HG03139 (cell line): ENCODE results near the gene THSD4.

Source experiments
- ATAC-seq: cut with Tn5 transposase; IDR thresholded peaks from one replicate; pipeline ENCODE4 v1.9.1; 2021; ENCODE audit not compliant: unreplicated experiment

THSD4 gene

GRCh38 chr15:71601038-71601834 lies 486.0 kb downstream of the THSD4 start:
- no peak for ATAC-seq

DNA sequence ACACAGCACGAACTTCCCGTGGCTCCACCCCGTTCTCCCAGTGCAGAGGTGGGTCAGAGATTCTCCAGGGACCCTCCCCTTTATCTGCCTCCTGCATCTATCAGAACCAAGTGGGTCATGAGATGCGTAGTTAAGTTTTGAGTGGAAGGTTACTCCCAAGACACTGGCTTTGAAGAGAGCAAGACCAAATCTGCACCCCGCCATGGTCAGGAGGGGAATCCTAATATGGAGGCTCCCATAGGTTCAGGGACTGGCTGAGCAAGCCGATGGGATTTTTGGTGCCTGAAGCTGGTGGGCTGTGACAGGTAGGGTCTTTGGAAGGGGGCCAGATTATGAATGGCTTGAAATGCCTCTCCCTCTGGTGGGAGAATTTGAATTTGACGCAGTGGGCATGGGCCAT lies 488.1 kb downstream of the THSD4 start:
- ATAC-seq: no peak

- no peak for ATAC-seq
These were observed 492.1 kb downstream of the THSD4 start for GRCh38 chr15:71607383-71607782.

GRCh38 chr15:71610728-71611552 lies 495.7 kb downstream of the THSD4 start:
- ATAC-seq: no peak

DNA sequence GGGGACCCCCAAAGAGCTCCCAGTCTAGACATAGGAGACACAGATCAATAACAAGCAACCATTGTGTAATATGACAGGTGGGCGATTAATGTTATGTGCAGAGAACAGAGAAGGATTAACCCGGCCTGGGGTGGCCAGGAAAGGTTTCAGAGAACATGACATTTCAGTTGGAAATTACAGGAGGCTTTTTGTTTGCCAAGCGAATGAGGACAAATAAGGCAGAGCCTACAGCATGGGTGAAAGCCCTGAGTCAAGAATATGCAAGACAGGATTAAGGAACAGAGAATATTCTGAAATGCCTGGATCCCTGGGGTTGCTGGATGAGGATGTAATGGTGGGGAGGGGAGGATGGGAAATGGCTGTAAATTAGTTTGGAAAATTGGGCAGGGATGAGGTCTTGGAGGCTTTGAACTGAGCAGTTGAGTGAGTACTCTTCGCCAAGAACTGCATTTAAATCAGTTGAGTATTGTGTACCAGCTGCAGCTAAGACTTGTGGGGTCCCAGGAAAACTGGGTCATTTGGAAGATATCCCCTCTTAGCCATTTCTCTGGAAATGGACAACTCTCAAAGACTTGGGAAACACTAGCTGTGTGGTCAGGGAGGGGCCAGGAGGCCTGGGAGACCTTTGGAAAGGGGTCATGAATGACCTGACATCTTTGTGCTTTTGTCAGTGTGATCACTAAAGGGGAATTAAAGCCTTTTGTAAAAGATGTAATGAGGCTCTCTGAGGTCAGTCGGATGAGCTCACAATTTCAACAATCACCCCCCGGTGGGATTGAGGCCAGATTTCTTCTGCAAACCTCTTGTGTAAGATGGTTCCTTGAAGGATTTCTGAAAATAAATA lies 496.5 kb downstream of the THSD4 start:
- no peak for ATAC-seq

DNA sequence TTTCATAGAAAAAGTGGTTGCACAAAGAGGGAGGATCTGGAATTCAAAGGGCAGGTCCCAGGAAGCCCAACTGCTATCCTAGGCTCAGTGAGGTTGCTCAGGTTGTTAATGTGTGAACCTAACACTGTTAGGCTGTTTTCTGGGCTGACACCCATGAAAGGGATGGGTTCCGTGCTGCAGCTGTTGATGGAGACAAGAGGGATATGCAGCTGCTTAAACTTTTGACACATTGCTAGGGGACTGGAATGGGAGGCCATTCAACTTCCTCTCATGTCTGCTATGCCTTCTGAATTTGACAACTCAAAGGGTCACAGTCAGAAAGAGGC lies 497.1 kb downstream of the THSD4 start:
- no peak for ATAC-seq

DNA sequence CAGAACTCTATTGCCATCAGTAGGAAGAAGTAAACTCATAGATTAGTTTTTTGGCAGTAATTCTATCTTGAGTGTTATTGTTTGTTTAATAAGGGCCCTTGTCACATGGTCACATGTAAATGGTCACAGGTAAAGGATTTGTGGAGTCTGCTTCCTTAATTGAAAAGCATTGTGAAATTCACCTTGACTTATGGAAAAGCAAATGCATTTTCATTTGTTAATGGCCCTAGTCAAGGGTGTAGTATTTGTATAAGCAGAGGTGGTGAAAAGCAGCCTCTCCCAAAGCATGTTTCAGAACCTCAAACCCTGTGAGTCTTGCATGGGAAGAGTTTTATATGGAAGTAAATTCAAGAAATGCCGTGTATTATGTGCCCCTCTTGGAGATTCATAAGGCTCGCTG lies 497.6 kb downstream of the THSD4 start:
- no peak for ATAC-seq

DNA sequence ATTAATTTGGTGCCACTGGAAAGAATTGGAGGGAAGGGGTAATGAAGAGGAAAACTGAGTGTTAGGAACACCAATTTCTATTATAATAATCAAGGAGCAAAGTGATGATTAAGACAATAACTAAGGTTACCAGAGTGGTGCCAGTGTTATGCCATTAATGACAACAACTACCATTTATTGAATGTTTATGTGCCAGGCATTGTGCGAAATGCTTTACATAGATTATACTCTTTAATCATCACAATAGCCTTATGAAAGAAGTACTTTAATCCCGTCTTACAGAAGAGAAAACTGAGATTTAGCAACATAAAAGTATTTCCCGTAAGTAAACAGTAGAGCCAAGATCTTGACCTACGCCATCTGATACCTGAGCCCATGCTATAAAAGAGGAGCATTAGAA lies 507.8 kb downstream of the THSD4 start:
- ATAC-seq: no peak

- no peak for ATAC-seq
These were observed 511.4 kb downstream of the THSD4 start for GRCh38 chr15:71626596-71627088.

GRCh38 chr15:71627188-71627587 lies 511.9 kb downstream of the THSD4 start:
- ATAC-seq: no peak

GRCh38 chr15:71627604-71628003 lies 512.3 kb downstream of the THSD4 start:
- no peak for ATAC-seq

DNA sequence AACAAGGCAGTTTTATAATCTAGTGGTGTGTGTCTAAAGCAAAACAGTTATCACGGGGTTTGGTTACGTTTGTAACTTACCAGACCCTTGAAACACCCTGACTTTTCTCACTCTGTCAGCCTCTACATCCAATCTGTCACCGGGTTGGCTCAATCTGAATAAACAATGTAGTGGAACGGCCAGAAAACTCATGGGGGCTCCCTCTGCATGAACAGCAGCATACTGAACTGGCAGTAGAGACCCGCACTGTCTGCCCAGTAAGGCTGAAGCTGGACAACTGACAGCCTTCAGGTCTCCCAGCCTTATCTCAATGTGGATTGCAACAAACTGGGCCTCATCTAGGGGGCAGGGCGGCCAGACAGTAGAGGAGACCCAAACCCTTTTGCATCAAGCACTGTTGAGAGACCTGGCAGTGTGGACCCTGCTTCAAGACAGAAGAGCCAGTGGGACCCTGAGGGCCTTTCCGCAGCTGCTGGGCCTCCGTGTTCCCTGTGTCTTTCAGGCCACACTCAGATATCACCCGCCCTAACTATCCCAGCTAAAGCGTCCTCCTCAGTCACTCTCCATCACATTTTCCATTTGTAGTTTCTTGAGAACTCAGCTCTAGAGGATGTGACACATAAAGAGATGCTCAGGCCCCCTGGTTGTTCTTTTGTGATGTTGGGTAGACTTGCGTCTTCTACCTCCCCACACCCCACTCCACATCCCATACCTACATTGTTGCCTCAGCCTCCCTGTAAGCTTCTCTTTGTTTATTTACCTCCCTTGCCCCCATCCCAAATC lies 513.9 kb downstream of the THSD4 start:
- no peak for ATAC-seq

DNA sequence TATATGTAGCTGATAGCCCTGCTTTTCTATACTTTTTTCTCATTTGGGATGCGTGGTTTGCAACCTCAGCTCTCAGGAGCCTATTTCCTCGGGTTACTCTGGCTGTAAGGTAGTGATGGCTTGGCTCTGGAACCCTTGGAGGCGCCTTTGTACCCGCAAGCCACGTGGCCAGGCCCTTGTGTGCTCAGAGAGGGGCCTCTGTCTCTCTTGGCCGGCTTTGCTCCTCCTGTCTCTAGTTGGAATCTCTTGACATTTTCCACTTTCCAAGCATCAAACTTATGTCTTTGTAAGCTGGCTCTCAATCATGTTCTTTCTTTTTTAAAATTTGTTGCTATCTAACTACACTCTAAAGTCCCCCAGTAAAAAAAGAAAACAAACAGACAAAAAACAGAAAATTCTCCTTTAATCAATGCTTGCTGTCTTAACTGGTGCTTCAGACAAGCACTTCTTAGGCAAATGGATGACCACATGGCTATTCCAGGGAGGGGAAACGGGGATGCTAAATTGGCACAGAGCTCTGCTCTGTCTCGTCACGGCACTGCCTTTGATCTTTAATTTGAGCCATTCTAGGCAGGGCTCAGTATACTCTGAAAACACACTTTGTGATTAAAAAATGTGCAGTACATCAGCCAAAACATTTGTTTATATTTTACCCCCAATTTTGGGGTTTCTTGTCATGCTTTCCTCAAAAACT lies 514.7 kb downstream of the THSD4 start:
- no peak for ATAC-seq

DNA sequence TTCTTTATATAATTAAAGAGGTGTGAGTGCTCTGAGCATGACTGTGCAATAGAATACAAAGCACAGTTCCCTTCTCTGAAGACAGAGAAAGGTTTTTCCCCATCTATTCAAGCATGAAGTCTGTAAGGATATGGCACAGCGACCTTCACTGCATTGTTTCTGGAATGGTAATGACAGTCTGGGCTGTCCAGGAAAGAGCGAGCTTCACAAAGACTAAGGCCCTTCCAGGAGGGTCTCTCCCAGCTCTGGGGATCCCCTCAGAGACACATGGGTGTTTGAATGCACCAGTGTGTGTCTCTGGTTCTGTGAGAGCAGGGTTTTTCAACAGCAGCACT lies 515.2 kb downstream of the THSD4 start:
- no peak for ATAC-seq

- ATAC-seq: no peak
These were observed 517.4 kb downstream of the THSD4 start for GRCh38 chr15:71632576-71633195.

GRCh38 chr15:71634820-71635560 lies 519.7 kb downstream of the THSD4 start:
- ATAC-seq: no peak

DNA sequence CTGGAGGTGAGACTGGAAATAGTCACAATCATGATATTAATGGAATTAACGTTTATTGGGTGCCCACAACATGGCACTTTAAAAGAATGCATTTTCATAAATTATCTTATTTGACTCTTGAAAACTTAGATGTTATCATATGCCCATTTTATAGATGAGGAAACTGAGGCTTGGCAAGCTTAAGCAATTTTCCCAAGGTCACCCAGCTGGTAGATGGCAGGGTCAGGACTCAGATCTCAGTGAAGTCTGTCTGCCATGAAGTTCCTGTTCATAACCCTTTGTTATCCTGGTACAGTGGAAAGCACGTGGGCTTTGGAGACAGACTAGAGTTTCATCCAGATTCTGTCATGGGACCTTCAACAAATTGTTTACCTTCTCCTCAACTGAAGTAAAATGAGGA lies 520.5 kb downstream of the THSD4 start:
- no peak for ATAC-seq

GRCh38 chr15:71638876-71639275 lies 523.6 kb downstream of the THSD4 start:
- ATAC-seq: no peak

GRCh38 chr15:71639471-71639870 lies 524.2 kb downstream of the THSD4 start:
- no peak for ATAC-seq
